Measurements from ENCODE around the gene PARD6A. TPM values are rescaled to one million over a fixed set of nuclear protein-coding genes. Genes with fewer than 3 reads are reported as not detected.

PARD6A gene
- total RNA-seq, 4 donors from 2014 or later = 1.1 to 2.3 (median 2.1) TPM

- Histone ChIP-seq H3K36me3 (peaks cover 6 to 46% (median 7%) of the 10 kb centered on the region in 3 donors), H3K27me3 (peaks cover 5 to 16% (median 6%) of the 10 kb centered on the region in 4 donors), H3K9me3 (no peaks in the 10 kb centered on the region), H3K27ac (peak overlapping the region in 3 of 4 donors; percentile 84 to 97 (median 96)), H3K4me3 (peak overlapping the region; percentile 53 to 82 (median 78)), H3K4me1 (peaks cover 17 to 30% (median 23%) of the 10 kb centered on the region in 3 donors)
- no peak for DNase-seq
- 17 to 57% methylated on average over 4 to 13 of the region's 21 CpGs for WGBS, 2 donors
- intact Hi-C loops (cut with DNase I) = no loop called here
- TF ChIP-seq CTCF (IDR thresholded peaks at IDR 0.05) (no peak), POLR2A (IDR thresholded peaks at IDR 0.05) (no peak)
Measured at GRCh38 chr16:67658849-67659674, 1.7 kb upstream of the PARD6A start.

GRCh38 chr16:67659675-67660563 is 841 bp upstream of the PARD6A start, which contains the start of gene ACD:
TSS of gene ACD (minus strand) at chr16:67660260. CDS start at chr16:67660220, 40 bp downstream.
- Histone ChIP-seq H3K27ac (peak within 1 kb of the TSS; percentile 84 to 97 (median 96)), H3K36me3 (peaks cover 6 to 46% (median 7%) of the 10 kb centered on the region in 3 donors), H3K4me1 (peaks cover 17 to 28% (median 23%) of the 10 kb centered on the region in 3 donors), H3K4me3 (peak within 1 kb of the TSS; percentile 53 to 82 (median 78)), H3K9me3 (no peaks in the 10 kb centered on the region), H3K27me3 (peaks cover 0 to 8% (median 0%) of the 10 kb centered on the region in 4 donors)
- intact Hi-C loops (cut with DNase I) = loop anchor here (10.0 kb wide), 1 partner anchor 95 kb away; the partner anchor contains the start of gene CTCF
- TF ChIP-seq CTCF (IDR thresholded peaks at IDR 0.05) (no peak), POLR2A (IDR thresholded peaks at IDR 0.05) (peak in 3 of 4 donors; percentile 48 to 90 (median 67))
- 2% methylated on average over 11 of the region's 83 CpGs; no CpG with 5 or more reads in 1 of the 2 donors for WGBS, 2 donors
- DNase-seq = peak; percentile 50

DNA sequence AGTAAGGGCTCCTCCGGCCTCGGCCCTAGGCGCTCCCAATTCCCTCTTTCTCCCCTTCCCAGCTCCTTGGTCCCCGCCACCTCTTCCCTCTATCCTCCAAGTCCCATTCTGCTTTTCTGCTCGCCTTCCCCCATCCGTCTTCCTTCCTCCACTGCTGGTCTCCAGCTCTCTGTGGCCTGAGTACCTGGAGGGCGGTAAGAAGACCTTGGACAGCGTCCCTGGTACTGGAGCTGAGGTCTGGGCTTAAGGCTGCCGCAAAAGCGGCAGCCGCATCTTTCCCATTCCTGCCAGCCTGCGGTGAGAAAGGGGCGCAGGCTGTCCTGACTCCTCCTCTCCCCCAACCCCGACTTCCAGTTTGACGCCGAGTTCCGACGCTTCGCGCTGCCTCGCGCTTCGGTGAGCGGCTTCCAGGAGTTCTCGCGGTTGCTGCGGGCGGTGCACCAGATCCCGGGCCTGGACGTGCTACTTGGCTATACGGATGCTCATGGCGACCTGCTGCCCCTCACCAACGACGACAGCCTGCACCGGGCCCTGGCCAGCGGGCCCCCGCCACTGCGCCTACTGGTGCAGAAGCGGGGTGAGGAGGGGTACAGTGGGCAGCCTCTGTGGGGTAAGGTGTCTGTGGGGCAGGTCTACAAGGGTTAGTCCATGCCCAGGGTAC is 471 bp downstream of the PARD6A start:
- 12% methylated on average over 32 of the region's 39 CpGs; no CpG with 5 or more reads in 1 of the 2 donors for WGBS, 2 donors
- no peaks in the 10 kb centered on the region for H3K9me3 ChIP-seq
- H3K4me1 ChIP-seq = peaks cover 22 to 41% (median 23%) of the 10 kb centered on the region in 3 donors
- peak overlapping the region; percentile 53 to 82 (median 78) for H3K4me3 ChIP-seq
- no peaks in the 10 kb centered on the region for H3K27me3 ChIP-seq
- H3K27ac ChIP-seq = peak overlapping the region; percentile 84 to 97 (median 96)
- intact Hi-C loops (cut with DNase I) = loop anchor here (10.0 kb wide), 1 partner anchor 96 kb away; the partner anchor contains the start of gene CTCF
- H3K36me3 ChIP-seq = peaks cover 6 to 46% (median 7%) of the 10 kb centered on the region in 3 donors
- no peak for DNase-seq
- TF ChIP-seq CTCF (IDR thresholded peaks at IDR 0.05) (no peak), POLR2A (IDR thresholded peaks at IDR 0.05) (no peak)

- Histone ChIP-seq H3K4me3 (no peak overlapping the region), H3K9me3 (no peaks in the 10 kb centered on the region), H3K36me3 (peaks cover 6 to 37% (median 7%) of the 10 kb centered on the region in 3 donors), H3K4me1 (peaks cover 26 to 49% (median 27%) of the 10 kb centered on the region in 3 donors), H3K27me3 (no peaks in the 10 kb centered on the region), H3K27ac (no peak overlapping the region)
- TF ChIP-seq CTCF (IDR thresholded peaks at IDR 0.05) (no peak), POLR2A (IDR thresholded peaks at IDR 0.05) (no peak)
- 93 to 98% methylated on average over 18 to 22 of the region's 34 CpGs for WGBS, 2 donors
- no peak for DNase-seq
- intact Hi-C loops (cut with DNase I) = loop anchor here (10.0 kb wide), 1 partner anchor 97 kb away; the partner anchor contains the start of gene CTCF
Measured at GRCh38 chr16:67661886-67662652, 1.3 kb downstream of the PARD6A start.
